Left ventricle myocardium inferior (tissue), 1 donor: ENCODE measurements around the gene HBM. TPM values are rescaled to one million over a fixed set of nuclear protein-coding genes. Genes with fewer than 3 reads are reported as not detected.
"Not testable (repeated sequence)": the region's sequence is repeated elsewhere in the genome, so short reads cannot be mapped to it uniquely, and the experiment has no call there.

ENCODE experiments used
- DNase-seq: peaks from one replicate; pipeline ENCODE4 v3.0.0-alpha.2; 2020
- H3K27ac ChIP-seq: fragments of 200-600 bp; replicated peaks from 2 replicates; pipeline ENCODE4 v1.8.0; 2021
- H3K27me3 ChIP-seq: fragments of 200-600 bp; 2 replicates; pipeline ENCODE4 v1.8.0; 2021; ENCODE audit warnings: low read depth
- H3K36me3 ChIP-seq: fragments of 200-600 bp; 2 replicates; pipeline ENCODE4 v1.8.0; 2021
- H3K4me1 ChIP-seq: fragments of 200-600 bp; 2 replicates; pipeline ENCODE4 v1.8.0; 2021
- H3K4me3 ChIP-seq: fragments of 200-600 bp; 2 replicates; pipeline ENCODE4 v1.8.0; 2021; ENCODE audit warnings: mild to moderate bottlenecking, moderate library complexity
- H3K9me3 ChIP-seq: fragments of 200-600 bp; replicated peaks from 2 replicates; pipeline ENCODE4 v1.8.0; 2021
- CTCF ChIP-seq: fragments of 200-600 bp; IDR thresholded peaks from 2 replicates; pipeline ENCODE4 v1.8.0; 2021; ENCODE audit warnings: antibody characterized with exemption, mild to moderate bottlenecking, borderline replicate concordance
- intact Hi-C: fragments of 100-400 bp; cut with micrococcal nuclease; formaldehyde crosslinking; loops from one replicate; pipeline ENCODE4 v1.11.0; 2022
- total RNA-seq: library from RNA; stranded (reverse); fragmentation: NEBNext Ultra II Directional; extraction: Animal tissue kit (Norgen Biotek cat#: 25700); gene quantifications from one replicate; pipeline ENCODE4 v1.2.1, GENCODE V29; 2021
- donor health status: DM: no; HTN: yes; CAD: no; lungs with severe emphysema.

HBM gene
- total RNA-seq, 1 donor from 2014 or later = not detected

- Histone ChIP-seq H3K27ac (no peak overlapping the region), H3K4me3 (no peak overlapping the region), H3K4me1 (no peaks in the 10 kb centered on the region), H3K9me3 (no peaks in the 10 kb centered on the region), H3K36me3 (peaks cover 97% of the 10 kb centered on the region), H3K27me3 (no peaks in the 10 kb centered on the region)
- DNase-seq = no peak
- intact Hi-C loops = no loop called here
- TF ChIP-seq CTCF = no peak
Observed at GRCh38 chr16:191831-192230, 26.1 kb downstream of the HBM start.

GRCh38 chr16:192686-193085, 26.9 kb downstream of the HBM start:
- DNase-seq = no peak
- Histone ChIP-seq H3K9me3 (no peaks in the 10 kb centered on the region), H3K27ac (no peak overlapping the region), H3K4me1 (no peaks in the 10 kb centered on the region), H3K27me3 (no peaks in the 10 kb centered on the region), H3K36me3 (peaks cover 99% of the 10 kb centered on the region), H3K4me3 (no peak overlapping the region)
- intact Hi-C loops = no loop called here
- no peak for TF ChIP-seq CTCF

DNA sequence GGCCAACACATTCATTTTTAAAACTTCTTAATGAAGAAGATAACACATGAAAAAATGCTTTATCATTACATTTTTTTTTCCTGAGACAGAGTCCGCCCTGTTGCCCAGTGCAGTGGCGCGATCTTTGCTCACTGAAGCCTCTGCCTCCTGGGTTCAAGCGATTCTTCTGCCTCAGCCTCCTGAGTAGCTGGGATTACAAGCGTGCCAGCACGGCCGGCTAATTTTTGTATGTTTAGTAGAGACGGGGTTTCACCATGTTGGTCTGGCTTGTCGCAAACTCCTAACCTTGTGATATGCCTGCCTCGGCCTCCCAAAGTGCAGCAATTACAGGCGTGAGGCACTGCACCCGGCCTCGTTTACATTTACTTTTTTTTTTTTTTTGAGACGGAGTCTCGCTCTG, 27.7 kb downstream of the HBM start:
- H3K4me1 ChIP-seq = no peaks in the 10 kb centered on the region
- H3K36me3 ChIP-seq = peaks cover 100% of the 10 kb centered on the region
- no peak for DNase-seq
- no peak overlapping the region for H3K4me3 ChIP-seq
- H3K27ac ChIP-seq = no peak overlapping the region
- H3K9me3 ChIP-seq = no peaks in the 10 kb centered on the region
- no peak for TF ChIP-seq CTCF
- intact Hi-C loops = no loop called here
- no peaks in the 10 kb centered on the region for H3K27me3 ChIP-seq

- H3K4me1 ChIP-seq = no peaks in the 10 kb centered on the region
- no peak overlapping the region for H3K27ac ChIP-seq
- DNase-seq = no peak
- intact Hi-C loops = no loop called here
- H3K36me3 ChIP-seq = peaks cover 100% of the 10 kb centered on the region
- no peaks in the 10 kb centered on the region for H3K9me3 ChIP-seq
- no peaks in the 10 kb centered on the region for H3K27me3 ChIP-seq
- no peak for TF ChIP-seq CTCF
- H3K4me3 ChIP-seq = no peak overlapping the region
Observed at GRCh38 chr16:194516-194915, 28.7 kb downstream of the HBM start.

DNA sequence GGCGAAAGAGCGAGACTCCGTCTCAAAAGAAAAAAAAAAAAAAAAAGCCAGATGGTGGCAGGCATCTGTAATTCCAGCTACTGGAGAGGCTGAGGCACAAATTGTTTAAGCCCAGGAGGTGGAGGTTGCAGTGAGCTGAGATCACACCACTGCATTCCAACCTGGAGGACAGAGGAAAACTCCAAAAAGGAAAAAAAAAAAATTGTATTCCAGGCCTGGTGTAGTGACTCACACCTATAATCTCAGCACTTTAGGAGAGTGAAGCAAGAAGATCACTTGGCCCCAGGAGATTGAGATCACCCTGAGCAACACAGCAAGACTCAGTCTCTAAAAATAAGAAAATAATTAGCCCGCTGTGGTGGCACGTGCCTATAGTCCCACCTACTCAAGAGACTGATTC, 34.6 kb downstream of the HBM start:
- TF ChIP-seq CTCF = no peak
- Histone ChIP-seq H3K4me3 (no peak overlapping the region), H3K36me3 (peaks cover 99% of the 10 kb centered on the region), H3K27ac (no peak overlapping the region), H3K27me3 (no peaks in the 10 kb centered on the region), H3K4me1 (no peaks in the 10 kb centered on the region), H3K9me3 (no peaks in the 10 kb centered on the region)
- no peak for DNase-seq
- intact Hi-C loops = no loop called here

GRCh38 chr16:203246-203645, 37.5 kb downstream of the HBM start:
- TF ChIP-seq CTCF = no peak
- Histone ChIP-seq H3K9me3 (no peaks in the 10 kb centered on the region), H3K27me3 (no peaks in the 10 kb centered on the region), H3K4me1 (no peaks in the 10 kb centered on the region), H3K27ac (no peak overlapping the region), H3K4me3 (no peak overlapping the region), H3K36me3 (peaks cover 99% of the 10 kb centered on the region)
- intact Hi-C loops = no loop called here
- no peak for DNase-seq

GRCh38 chr16:204046-204445, 38.3 kb downstream of the HBM start:
- intact Hi-C loops, H3K27ac ChIP-seq, H3K9me3 ChIP-seq, H3K27me3 ChIP-seq, H3K4me3 ChIP-seq, H3K4me1 ChIP-seq, DNase-seq: not testable (repeated sequence)
- peaks cover 94% of the 10 kb centered on the region for H3K36me3 ChIP-seq

GRCh38 chr16:209359-209758, 43.6 kb downstream of the HBM start:
- Histone ChIP-seq H3K36me3 (peaks cover 83% of the 10 kb centered on the region), H3K4me1 (peaks cover 24% of the 10 kb centered on the region)
- H3K9me3 ChIP-seq, DNase-seq, H3K4me3 ChIP-seq, H3K27ac ChIP-seq, intact Hi-C loops, H3K27me3 ChIP-seq: not testable (repeated sequence)
